IPS-15b (cell line): Measurements from ENCODE around the gene ADAM15.

ENCODE experiments used
- H3K27me3 ChIP-seq: one replicate; pipeline ENCODE4 v1.6.1; 2013; ENCODE audit warnings: low read length; ENCODE audit not compliant: control insufficient read depth, insufficient read depth
- H3K36me3 ChIP-seq: one replicate; pipeline ENCODE4 v1.6.1; 2013; ENCODE audit warnings: low read length; ENCODE audit not compliant: control insufficient read depth, insufficient read depth
- H3K4me1 ChIP-seq: one replicate; pipeline ENCODE4 v1.6.1; 2013; ENCODE audit warnings: mild to moderate bottlenecking, low read length; ENCODE audit not compliant: control insufficient read depth, insufficient read depth
- H3K4me3 ChIP-seq: one replicate; pipeline ENCODE4 v1.5.1; 2013; ENCODE audit warnings: low read depth, low read length
- H3K9ac ChIP-seq: one replicate; pipeline ENCODE4 v1.6.1; 2013; ENCODE audit warnings: low read depth, mild to moderate bottlenecking, low read length
- H3K9me3 ChIP-seq: one replicate; pipeline ENCODE4 v1.6.1; 2013; ENCODE audit warnings: mild to moderate bottlenecking, low read length; ENCODE audit not compliant: control insufficient read depth, insufficient read depth

The ADAM15 gene

DNA sequence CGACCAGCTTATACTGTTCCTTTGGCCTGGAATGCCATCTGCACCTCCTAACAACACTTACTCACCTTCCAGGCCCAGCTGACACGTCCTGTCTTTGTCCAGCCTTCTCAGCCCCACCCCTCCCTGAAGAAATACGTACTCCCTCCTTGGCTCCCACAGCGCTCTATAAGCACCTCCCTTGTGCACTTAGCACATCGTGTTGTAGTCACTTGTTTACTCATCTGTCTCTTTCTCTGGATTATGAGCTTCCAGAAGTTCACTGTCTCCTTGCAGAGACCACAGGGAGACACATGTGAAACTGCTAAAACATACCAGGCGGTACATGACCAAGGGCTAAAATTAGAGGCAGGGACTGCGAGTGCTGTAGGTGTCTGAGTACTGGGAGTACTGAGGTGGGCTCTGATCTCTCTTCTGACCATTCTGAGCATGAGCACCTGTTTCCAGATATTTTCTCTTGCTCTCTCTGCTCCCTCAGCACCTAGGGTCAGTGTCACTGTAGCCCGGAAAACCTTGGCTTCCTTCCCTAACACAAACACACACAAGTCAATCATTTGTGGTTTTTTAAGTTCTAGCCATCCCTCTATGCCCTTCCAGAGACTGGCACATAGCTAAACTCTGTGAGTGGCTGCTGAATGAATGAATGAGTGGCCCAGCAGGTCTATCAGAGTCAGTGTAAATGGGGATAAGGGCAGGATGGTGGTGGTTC lies 12.4 kb upstream of the ADAM15 start:
- Histone ChIP-seq H3K9ac (no peak overlapping the region), H3K27me3 (peaks cover 4% of the 10 kb centered on the region), H3K36me3 (no peaks in the 10 kb centered on the region), H3K9me3 (no peaks in the 10 kb centered on the region), H3K4me3 (no peak overlapping the region), H3K4me1 (no peaks in the 10 kb centered on the region)

DNA sequence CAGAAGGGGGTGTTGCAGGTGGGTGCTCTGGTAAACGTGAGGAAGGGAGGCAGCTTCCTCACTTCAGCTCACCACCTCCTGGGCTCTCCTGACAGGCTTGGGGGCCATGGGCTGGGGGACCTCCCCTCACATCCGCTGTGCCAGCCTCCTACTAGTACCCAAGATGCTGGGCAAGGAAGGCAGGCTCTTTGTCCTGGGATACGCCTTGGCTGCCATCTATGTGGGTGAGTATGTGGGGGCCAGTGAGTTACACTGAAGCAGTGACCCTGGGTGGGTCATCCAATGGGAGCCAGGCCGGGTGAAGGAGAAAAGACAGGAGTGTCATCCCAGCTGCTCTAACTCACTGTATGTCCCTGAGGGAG lies 11.8 kb upstream of the ADAM15 start:
- Histone ChIP-seq H3K4me3 (no peak overlapping the region), H3K36me3 (no peaks in the 10 kb centered on the region), H3K27me3 (peaks cover 4% of the 10 kb centered on the region), H3K4me1 (no peaks in the 10 kb centered on the region), H3K9ac (no peak overlapping the region), H3K9me3 (no peaks in the 10 kb centered on the region)

DNA sequence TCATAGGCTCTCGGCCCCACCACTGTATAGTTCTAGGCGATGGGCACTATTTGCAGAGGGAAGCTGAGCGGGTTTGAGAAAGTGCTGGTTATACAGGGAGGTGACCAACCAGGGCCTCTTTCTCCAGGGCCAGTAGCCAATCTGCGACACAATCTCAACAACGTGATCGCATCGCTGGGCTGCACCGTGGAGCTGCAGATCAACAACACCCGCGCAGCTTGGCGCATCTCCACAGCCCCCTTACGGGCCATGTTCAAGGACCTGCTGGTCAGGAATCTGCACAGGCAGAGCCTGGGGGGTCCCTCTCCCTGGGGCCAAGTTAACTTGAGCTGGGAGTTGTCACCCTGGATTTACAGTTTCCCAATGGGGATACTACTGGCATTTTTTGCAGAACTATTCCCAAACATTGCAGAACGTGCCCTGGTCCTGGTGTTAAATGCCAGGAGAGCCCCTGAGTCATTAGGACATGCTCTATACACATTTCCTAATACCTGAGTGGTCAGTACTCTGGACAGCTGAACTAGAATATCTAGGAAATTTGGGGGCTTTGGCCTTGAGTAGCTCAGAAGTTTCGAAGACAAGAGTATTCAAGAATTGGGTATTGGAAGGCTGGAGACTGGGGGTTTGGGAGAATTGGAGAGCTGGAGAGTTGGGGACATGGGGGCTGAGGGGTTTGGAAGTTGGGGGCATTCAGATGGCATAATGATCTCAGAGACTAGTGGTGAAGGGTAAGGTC lies 10.6 kb upstream of the ADAM15 start:
- no peaks in the 10 kb centered on the region for H3K4me1 ChIP-seq
- no peaks in the 10 kb centered on the region for H3K9me3 ChIP-seq
- H3K27me3 ChIP-seq: peaks cover 4% of the 10 kb centered on the region
- H3K9ac ChIP-seq: no peak overlapping the region
- H3K36me3 ChIP-seq: no peaks in the 10 kb centered on the region
- no peak overlapping the region for H3K4me3 ChIP-seq

DNA sequence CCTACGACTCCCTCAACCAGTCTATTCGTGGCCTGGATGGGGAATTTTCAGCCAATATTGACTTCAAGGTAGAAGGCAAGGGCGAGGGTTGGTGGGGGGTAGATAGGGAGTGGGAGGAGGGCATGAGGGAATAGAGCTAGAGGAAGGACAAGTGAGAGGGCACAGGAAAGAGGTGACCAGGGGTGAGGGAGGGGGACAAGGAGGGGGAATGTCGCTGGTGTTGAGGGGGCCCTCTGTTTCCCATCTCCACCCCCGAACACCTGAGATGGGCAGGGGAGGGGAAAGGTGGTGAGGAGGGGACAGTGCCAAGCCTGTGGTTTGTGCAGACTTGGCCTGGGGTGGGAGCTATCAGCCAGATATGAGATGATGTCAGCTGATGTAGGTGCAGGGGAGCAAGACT lies 8.3 kb upstream of the ADAM15 start:
- peaks cover 4% of the 10 kb centered on the region for H3K27me3 ChIP-seq
- no peaks in the 10 kb centered on the region for H3K4me1 ChIP-seq
- H3K9ac ChIP-seq: no peak overlapping the region
- no peaks in the 10 kb centered on the region for H3K9me3 ChIP-seq
- no peaks in the 10 kb centered on the region for H3K36me3 ChIP-seq
- H3K4me3 ChIP-seq: no peak overlapping the region

DNA sequence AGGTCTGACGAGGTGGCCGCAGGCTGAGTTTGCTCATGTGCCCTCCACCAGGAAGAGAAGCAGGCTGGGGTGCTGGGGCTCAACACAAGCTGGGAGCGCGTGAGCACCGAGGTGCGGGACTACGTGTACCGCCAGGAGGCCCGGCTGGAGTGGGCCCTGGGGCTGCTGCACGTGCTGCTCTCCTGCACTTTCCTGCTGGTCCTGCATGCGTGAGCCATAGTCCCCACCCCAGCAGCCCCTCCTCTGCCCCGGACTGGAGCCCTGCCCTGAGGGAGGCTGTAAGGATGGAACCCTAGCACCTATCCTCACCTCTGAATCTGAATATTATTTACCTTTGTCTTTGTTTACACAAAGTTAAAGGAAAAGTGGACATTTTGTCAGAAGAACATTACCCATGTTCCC lies 7.8 kb upstream of the ADAM15 start:
- no peaks in the 10 kb centered on the region for H3K9me3 ChIP-seq
- H3K4me3 ChIP-seq: no peak overlapping the region
- H3K36me3 ChIP-seq: no peaks in the 10 kb centered on the region
- no peak overlapping the region for H3K9ac ChIP-seq
- no peaks in the 10 kb centered on the region for H3K4me1 ChIP-seq
- H3K27me3 ChIP-seq: peaks cover 2% of the 10 kb centered on the region

DNA sequence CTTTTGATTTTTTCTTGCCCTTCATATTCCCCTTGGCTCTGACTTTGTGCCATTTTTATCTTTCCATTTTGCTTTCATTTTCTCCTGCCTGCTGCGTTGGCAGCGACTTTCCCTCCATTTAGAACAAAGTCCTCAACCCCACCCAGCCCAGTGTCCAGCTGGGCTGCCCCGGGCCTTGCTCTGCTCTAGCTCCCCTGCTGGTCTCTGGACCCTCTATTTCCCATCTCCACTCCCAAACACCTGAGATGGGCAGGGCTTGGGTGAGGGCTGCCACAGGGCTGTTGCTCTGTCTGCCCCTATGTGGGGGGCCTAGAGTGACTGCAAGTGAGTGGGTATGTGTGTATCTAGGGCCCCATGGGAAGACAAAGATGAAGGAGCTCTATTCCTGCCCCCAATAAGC lies 7.3 kb upstream of the ADAM15 start:
- H3K9me3 ChIP-seq: no peaks in the 10 kb centered on the region
- peaks cover 4% of the 10 kb centered on the region for H3K27me3 ChIP-seq
- H3K4me3 ChIP-seq: no peak overlapping the region
- H3K9ac ChIP-seq: no peak overlapping the region
- no peaks in the 10 kb centered on the region for H3K36me3 ChIP-seq
- H3K4me1 ChIP-seq: no peaks in the 10 kb centered on the region

DNA sequence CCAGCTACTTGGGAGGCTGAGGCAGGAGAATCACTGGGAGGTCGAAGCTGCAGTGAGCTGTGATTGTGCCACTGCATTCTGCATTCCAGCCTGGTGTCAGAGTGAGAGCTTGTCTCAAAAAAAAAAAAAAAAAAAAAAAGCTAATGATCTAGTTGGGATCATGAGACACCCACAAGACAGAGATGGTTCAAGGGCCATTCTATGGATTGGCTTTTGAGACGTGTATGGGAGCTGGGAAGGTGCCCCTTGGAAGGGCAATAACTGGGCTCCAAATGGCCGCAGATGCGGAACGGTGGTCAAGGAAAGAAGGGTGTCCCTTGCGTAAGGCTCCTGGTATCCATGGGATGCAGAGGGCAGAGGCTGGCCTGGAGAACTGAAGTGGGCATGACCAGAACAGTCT lies 6.8 kb upstream of the ADAM15 start:
- Histone ChIP-seq H3K36me3 (no peaks in the 10 kb centered on the region), H3K9me3 (no peaks in the 10 kb centered on the region), H3K4me3 (no peak overlapping the region), H3K27me3 (peaks cover 8% of the 10 kb centered on the region), H3K9ac (no peak overlapping the region), H3K4me1 (no peaks in the 10 kb centered on the region)

DNA sequence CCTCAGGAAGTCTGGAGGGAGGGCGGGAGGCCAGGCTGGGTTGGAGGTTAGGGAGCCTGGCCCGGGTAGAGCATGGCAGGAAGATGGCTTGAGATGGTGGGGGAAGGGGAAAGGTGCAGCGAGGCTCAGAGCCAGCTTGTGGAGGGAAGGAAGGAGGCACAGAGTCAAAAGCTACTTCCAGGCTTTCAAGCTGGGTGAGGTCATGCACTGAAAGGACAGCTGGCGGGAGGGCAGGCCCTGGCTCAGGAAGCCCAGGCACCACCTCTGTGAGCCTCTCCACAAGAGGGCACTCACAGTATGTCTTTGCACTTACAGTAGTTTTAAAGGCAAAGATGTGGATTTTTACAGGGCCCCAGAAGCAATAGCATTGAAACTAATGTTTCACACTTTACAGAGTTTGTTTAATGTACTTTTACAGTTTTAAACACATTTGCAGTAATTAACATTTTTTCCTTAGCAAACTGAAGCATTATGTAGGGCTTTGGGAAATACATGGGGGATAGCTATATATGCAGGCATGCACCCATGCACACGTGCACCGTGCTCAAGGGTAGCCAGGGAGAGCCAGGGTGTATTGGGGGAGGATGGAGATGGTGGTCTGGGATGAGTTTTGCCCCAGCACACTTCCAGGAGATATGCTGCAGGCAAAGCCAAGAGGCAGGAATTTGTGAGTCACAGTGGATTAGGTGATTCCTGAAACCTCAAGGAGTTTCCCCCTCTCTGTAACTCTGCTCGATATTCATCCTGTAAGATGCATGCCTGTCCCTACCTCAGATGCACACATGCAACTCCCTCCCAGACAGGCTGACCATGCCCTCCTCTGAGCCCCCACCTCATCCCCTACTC lies 6.1 kb upstream of the ADAM15 start:
- Histone ChIP-seq H3K9ac (no peak overlapping the region), H3K27me3 (peaks cover 13% of the 10 kb centered on the region), H3K36me3 (no peaks in the 10 kb centered on the region), H3K4me1 (peaks cover under 1% of the 10 kb centered on the region), H3K9me3 (no peaks in the 10 kb centered on the region), H3K4me3 (no peak overlapping the region)

DNA sequence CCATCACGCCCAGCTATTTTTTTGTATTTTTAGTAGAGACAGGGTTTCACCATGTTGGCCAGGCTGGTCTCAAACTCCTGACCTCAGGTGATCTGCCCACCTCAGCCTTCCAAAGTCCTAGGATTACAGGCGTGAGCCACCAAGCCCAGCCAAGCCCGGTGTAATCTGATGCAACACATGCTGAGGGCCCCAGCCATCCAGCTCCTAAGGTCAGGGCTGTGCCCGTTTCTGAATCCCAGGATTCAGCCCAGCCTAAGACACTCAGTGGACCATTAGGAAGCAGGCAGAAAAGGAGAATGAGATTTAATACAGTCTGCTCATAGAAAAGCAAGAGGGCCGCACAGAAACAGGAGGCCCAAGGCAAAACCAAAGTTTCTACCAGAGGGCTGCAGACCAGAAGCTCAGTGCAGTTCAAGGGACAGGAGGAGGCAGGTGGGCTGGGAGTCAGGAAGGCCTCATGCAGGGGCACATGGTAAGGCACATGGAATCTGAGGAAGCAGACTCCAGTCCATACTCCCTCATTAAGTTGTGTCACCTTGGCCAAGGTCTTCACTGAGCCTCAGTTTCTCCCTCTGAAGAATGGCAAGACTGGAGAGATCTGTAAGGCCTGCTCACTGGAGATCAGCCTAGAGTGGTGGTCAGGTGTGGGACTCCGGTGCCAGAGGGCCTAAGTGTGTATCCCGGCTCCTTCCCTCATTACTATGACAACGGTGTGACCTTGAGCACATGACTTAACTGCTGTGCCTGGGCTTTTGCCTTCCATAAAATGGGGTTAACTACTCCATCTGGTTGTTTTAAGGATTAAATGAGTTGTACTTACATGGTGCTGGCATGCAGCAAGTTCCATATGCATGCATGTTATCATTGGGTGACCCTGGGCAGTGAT lies 2.4 kb upstream of the ADAM15 start:
- H3K9me3 ChIP-seq: no peaks in the 10 kb centered on the region
- no peak overlapping the region for H3K9ac ChIP-seq
- no peak overlapping the region for H3K4me3 ChIP-seq
- peaks cover 3% of the 10 kb centered on the region for H3K4me1 ChIP-seq
- H3K27me3 ChIP-seq: peaks cover 35% of the 10 kb centered on the region
- H3K36me3 ChIP-seq: no peaks in the 10 kb centered on the region

DNA sequence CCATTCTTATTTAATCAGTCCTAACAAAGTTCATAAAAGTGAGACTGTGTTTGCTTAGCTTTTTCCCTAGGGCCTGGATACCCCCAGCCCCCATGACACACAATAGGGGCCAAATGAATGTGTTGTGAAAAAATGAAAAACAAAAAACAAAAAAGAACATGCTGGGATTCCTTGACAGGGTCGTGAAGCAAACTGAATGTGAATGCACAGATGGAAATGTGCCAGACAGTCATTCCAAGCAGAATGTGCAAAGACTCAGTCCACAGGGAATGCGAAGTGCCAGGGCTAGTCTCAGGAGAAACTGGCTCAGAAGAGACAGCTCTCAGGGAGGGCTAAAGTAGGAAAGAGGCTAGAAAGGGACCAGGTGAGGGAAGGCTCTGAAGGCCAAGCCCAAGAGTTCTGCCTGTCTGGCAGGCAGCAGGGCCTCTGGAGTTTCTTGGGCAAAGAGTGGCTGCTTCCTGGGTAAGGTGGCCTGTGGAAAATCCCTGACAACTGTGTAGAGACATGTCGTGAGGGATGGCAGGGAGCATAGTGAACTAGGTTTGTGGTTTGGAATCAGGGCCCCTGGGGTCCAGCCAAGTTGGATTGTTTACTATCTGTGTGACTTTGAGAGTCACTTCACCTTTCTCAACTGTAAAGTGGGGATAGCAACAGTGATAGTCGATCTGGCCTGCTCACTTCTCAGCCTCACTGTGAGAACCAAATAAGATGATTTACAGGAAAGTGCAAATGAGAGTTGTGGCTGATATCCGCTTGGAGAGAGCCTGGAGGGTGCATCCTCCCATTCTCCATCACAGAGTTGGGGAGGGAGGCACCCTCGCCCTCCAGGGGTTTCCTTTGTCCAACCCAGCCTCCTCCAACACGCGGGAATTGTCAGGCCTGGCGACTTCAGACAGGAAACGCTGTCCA lies 1.2 kb upstream of the ADAM15 start:
- H3K4me3 ChIP-seq: peak overlapping the region; percentile 92
- no peaks in the 10 kb centered on the region for H3K9me3 ChIP-seq
- H3K9ac ChIP-seq: peak overlapping the region; percentile 41
- H3K4me1 ChIP-seq: peaks cover 3% of the 10 kb centered on the region
- peaks cover 35% of the 10 kb centered on the region for H3K27me3 ChIP-seq
- no peaks in the 10 kb centered on the region for H3K36me3 ChIP-seq
